Mesenchymal stem cell (in vitro differentiated cells and primary cell): Measurements from ENCODE around the gene CTRB1.
A peak's percentile ranks its signal among the peaks of the same experiment; 100 is the strongest.

Experiments
- DNase-seq: peaks from one replicate; pipeline ENCODE4 v3.0.0-alpha.2; 2013
- H2AFZ ChIP-seq: one replicate; pipeline ENCODE4 v1.6.1; 2013; ENCODE audit warnings: low read depth, mild to moderate bottlenecking, control low read depth, inconsistent platforms, low read length, moderate library complexity
- H2AK5ac ChIP-seq: 2 replicates; pipeline ENCODE4 v1.6.1; 2013; ENCODE audit warnings: low read length, moderate library complexity, mild to moderate bottlenecking, inconsistent platforms; ENCODE audit not compliant: severe bottlenecking
- H2BK120ac ChIP-seq: one replicate; pipeline ENCODE4 v1.6.1; 2013; ENCODE audit warnings: low read depth, mild to moderate bottlenecking, inconsistent platforms, low read length, moderate library complexity
- H2BK12ac ChIP-seq, 2 experiments: one replicate each; pipeline ENCODE4 v1.6.1; 2013; ENCODE audit warnings: inconsistent platforms in 2 of 2, low read length in 2 of 2, mild to moderate bottlenecking in 2 of 2, moderate library complexity in 2 of 2, control low read depth in 1 of 2
- H2BK15ac ChIP-seq: one replicate; pipeline ENCODE4 v1.6.1; 2013; ENCODE audit warnings: mild to moderate bottlenecking, low read depth, inconsistent platforms; ENCODE audit not compliant: poor library complexity, severe bottlenecking
- H2BK5ac ChIP-seq: 2 replicates; pipeline ENCODE4 v1.6.1; 2013; ENCODE audit warnings: low read depth, mild to moderate bottlenecking, low read length, control low read depth, inconsistent platforms; ENCODE audit not compliant: poor library complexity, severe bottlenecking
- H3K14ac ChIP-seq, 2 experiments: one replicate each; pipeline ENCODE4 v1.6.1; 2013; ENCODE audit warnings: inconsistent platforms in 2 of 2, low read length in 2 of 2, control low read depth in 1 of 2, mild to moderate bottlenecking in 1 of 2, moderate library complexity in 1 of 2
- H3K18ac ChIP-seq, 2 experiments: one replicate each; pipeline ENCODE4 v1.6.1; 2013; ENCODE audit warnings: inconsistent platforms in 2 of 2, low read length in 2 of 2, control low read depth in 1 of 2, low read depth in 1 of 2, mild to moderate bottlenecking in 1 of 2
- H3K23ac ChIP-seq, 2 experiments: one replicate each; pipeline ENCODE4 v1.6.1; 2013; ENCODE audit warnings: inconsistent platforms in 2 of 2, low read length in 2 of 2, mild to moderate bottlenecking in 2 of 2, moderate library complexity in 2 of 2, control low read depth in 1 of 2
- H3K27ac ChIP-seq: 2 replicates; pipeline ENCODE4 v1.5.1; 2013; ENCODE audit warnings: mild to moderate bottlenecking, moderate library complexity, low read length, control low read depth, inconsistent platforms; ENCODE audit not compliant: poor library complexity, severe bottlenecking
- H3K27me3 ChIP-seq, 2 experiments: 2 replicates each; pipeline versions ENCODE4 v1.6.1 to v1.7.0; 2013; ENCODE audit warnings: low read length in 2 of 2, mild to moderate bottlenecking in 2 of 2, moderate library complexity in 2 of 2, control low read depth in 1 of 2, inconsistent platforms in 1 of 2; ENCODE audit not compliant: control insufficient read depth in 1 of 2, insufficient read depth in 1 of 2
- H3K36me3 ChIP-seq, 2 experiments: 2 replicates each; pipeline versions ENCODE4 v1.6.1 to v1.7.0; 2013; ENCODE audit warnings: low read length in 2 of 2, control low read depth in 1 of 2, inconsistent platforms in 1 of 2, low read depth in 1 of 2, mild to moderate bottlenecking in 1 of 2; ENCODE audit not compliant: insufficient read depth in 2 of 2, control insufficient read depth in 1 of 2
- H3K4ac ChIP-seq, 2 experiments: one replicate each; pipeline ENCODE4 v1.6.1; 2013; ENCODE audit warnings: inconsistent platforms in 2 of 2, low read length in 2 of 2, mild to moderate bottlenecking in 2 of 2, moderate library complexity in 2 of 2, control low read depth in 1 of 2, low read depth in 1 of 2
- H3K4me1 ChIP-seq: 2 replicates; pipeline ENCODE4 v1.6.1; 2013; ENCODE audit warnings: low read depth, low read length, control low read depth; ENCODE audit not compliant: control insufficient read depth, insufficient read depth
- H3K4me2 ChIP-seq: 2 replicates; pipeline ENCODE4 v1.6.1; 2013; ENCODE audit warnings: low read length, mild to moderate bottlenecking, inconsistent platforms; ENCODE audit not compliant: poor library complexity, severe bottlenecking
- H3K4me3 ChIP-seq, 2 experiments: 2 replicates each; pipeline versions ENCODE4 v1.5.1 to v1.7.0; 2013; ENCODE audit warnings: low read length in 2 of 2, mild to moderate bottlenecking in 2 of 2, control low read depth in 1 of 2, low read depth in 1 of 2; ENCODE audit not compliant: insufficient read depth in 1 of 2
- H3K79me1 ChIP-seq: replicated peaks from 2 replicates; pipeline ENCODE4 v1.6.1; 2013; ENCODE audit warnings: mild to moderate bottlenecking, control low read depth, low read length, inconsistent platforms; ENCODE audit not compliant: poor library complexity, severe bottlenecking
- H3K9ac ChIP-seq: 2 replicates; pipeline ENCODE4 v1.7.0; 2013; ENCODE audit warnings: mild to moderate bottlenecking, low read length, moderate library complexity
- H3K9me3 ChIP-seq: 2 replicates; pipeline ENCODE4 v1.7.0; 2013; ENCODE audit warnings: mild to moderate bottlenecking, low read length; ENCODE audit not compliant: control insufficient read depth
- H4K8ac ChIP-seq: one replicate; pipeline ENCODE4 v1.6.1; 2013; ENCODE audit warnings: inconsistent platforms, mild to moderate bottlenecking, low read length, moderate library complexity
- H4K91ac ChIP-seq: one replicate; pipeline ENCODE4 v1.6.1; 2013; ENCODE audit warnings: mild to moderate bottlenecking, low read length, inconsistent platforms
- WGBS: methylation state at CpG from one replicate; pipeline ENCODE4 v1.1.7; 2013; ENCODE audit warnings: mixed read lengths; 5-methylcytosine and 5-hydroxymethylcytosine counted together

The CTRB1 gene

DNA sequence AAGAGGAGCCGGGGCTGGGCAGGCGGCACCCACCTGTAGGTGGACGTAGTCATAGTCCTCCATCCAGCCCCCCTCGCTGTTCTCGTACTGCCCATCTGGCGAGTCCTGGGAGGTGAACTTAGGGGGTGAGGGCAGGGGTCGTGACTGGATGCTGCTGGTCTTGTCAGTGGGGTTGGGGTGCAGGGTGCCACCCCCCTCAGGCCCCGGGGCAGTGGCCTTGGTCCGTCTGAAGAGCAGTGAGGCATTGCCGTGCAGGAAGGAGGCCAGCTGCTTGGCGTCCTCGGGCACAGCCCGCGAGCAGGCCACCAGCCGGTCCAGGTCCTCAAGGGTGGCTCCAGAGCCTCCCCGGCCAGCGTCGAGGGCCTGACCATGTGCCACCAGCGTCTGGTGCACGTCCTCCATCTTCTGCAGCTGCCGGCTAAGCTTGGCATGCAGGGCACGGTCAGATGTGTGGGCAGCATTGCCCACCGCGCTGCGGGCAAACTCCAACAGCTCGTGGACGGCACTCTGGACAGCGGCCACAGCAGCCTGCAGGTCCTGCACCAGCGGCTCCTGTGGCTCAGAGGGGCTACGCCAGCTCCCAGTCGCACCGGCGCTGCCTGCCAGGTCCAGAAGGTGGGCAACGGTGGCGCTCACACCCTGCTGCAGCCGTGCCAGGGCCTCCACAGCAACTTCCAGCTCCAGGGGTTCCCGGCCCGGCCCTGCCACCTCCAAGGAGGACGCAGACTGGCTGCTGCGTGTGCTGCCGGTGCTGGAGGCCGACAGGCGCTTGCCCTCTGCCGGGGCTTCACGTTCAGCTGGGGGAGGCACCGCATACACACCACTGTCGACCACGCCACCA lies 16.3 kb downstream of the CTRB1 start:
- Histone ChIP-seq H4K91ac (no peak overlapping the region), H3K9ac (no peak overlapping the region), H3K27ac (peak overlapping the region; percentile 72), H2AK5ac (no peak overlapping the region), H3K4me3 (no peak overlapping the region), H3K14ac (no peak overlapping the region), H3K4me1 (peaks cover 67% of the 10 kb centered on the region), H3K36me3 (peaks cover 62 to 85% of the 10 kb centered on the region in 2 experiments), H3K9me3 (no peaks in the 10 kb centered on the region), H2BK15ac (no peak overlapping the region), H2BK120ac (no peak overlapping the region), H3K79me1 (no peaks in the 10 kb centered on the region), H3K27me3 (no peaks in the 10 kb centered on the region), H3K4ac (no peak overlapping the region), H2AFZ (no peak overlapping the region), H2BK12ac (peak overlapping the region in 1 of 2 experiments; percentile 17), H3K4me2 (no peak overlapping the region), H3K23ac (no peak overlapping the region), H2BK5ac (no peak overlapping the region), H4K8ac (no peak overlapping the region), H3K18ac (no peak overlapping the region)
- 94% methylated on average over 47 of the region's 48 CpGs for WGBS
- DNase-seq, result no peak

DNA sequence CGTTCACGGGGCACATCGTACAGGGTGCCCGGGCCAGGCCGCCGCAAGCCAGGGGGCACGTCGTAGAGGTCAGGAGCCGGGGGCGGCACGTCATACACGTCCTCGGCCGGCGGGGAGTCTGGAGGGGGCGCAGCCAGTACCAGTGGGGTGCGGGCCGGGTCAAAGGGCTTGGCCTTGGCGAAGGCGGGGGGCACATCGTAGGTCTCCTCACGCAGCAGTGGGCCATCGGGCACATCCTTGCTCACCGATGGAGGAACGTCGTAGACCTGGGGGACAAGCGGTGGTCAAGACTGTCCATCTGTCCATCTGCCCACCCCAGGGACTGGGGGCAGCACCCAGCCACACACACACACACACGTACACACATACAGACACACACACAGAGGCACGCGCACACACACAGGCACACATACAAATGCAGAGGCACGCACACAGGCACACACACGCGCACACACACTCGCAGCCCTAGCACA lies 17.0 kb downstream of the CTRB1 start:
- no peak overlapping the region for H3K4ac ChIP-seq
- no peak overlapping the region for H2BK12ac ChIP-seq
- H3K27me3 ChIP-seq, result no peaks in the 10 kb centered on the region
- H3K14ac ChIP-seq, result no peak overlapping the region
- no peak overlapping the region for H2AFZ ChIP-seq
- H3K4me3 ChIP-seq, result no peak overlapping the region
- H3K23ac ChIP-seq, result no peak overlapping the region
- H3K36me3 ChIP-seq, result peaks cover 62 to 83% of the 10 kb centered on the region in 2 experiments
- no peak overlapping the region for H3K27ac ChIP-seq
- peaks cover 70% of the 10 kb centered on the region for H3K4me1 ChIP-seq
- H4K8ac ChIP-seq, result no peak overlapping the region
- no peak overlapping the region for H2BK5ac ChIP-seq
- no peak overlapping the region for H2AK5ac ChIP-seq
- no peak overlapping the region for H3K9ac ChIP-seq
- H3K79me1 ChIP-seq, result no peaks in the 10 kb centered on the region
- H3K4me2 ChIP-seq, result no peak overlapping the region
- no peak overlapping the region for H3K18ac ChIP-seq
- DNase-seq, result no peak
- WGBS, result 95% methylated on average over 34 of the region's 34 CpGs
- no peak overlapping the region for H2BK15ac ChIP-seq
- H3K9me3 ChIP-seq, result no peaks in the 10 kb centered on the region
- H2BK120ac ChIP-seq, result no peak overlapping the region
- H4K91ac ChIP-seq, result no peak overlapping the region

DNA sequence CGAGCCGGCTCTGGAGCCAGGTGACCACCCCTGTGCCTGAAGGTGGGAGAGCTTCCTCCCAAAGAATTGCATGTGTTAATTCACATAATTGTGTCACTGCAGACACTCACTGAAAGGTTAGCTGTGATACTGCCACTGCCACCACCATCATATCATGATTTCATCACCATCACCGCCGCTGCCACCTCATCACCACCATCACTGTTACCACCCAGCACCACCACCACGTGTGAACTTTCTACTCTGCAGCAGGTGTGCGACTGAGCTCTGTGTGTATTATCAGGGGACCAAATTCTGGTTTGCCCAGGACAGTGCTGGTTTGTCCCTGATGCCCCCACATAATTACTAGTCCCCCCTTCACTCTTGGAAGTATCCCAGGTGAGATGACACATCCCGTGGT lies 17.4 kb downstream of the CTRB1 start:
- H3K79me1 ChIP-seq, result no peaks in the 10 kb centered on the region
- peaks cover 74% of the 10 kb centered on the region for H3K4me1 ChIP-seq
- H3K36me3 ChIP-seq, result peaks cover 64 to 84% of the 10 kb centered on the region in 2 experiments
- DNase-seq, result no peak
- H2BK5ac ChIP-seq, result no peak overlapping the region
- H3K4ac ChIP-seq, result no peak overlapping the region
- H3K4me2 ChIP-seq, result no peak overlapping the region
- no peak overlapping the region for H2AFZ ChIP-seq
- no peak overlapping the region for H3K4me3 ChIP-seq
- no peak overlapping the region for H3K23ac ChIP-seq
- no peak overlapping the region for H2BK120ac ChIP-seq
- no peak overlapping the region for H3K18ac ChIP-seq
- peak overlapping the region; percentile 89 for H3K27ac ChIP-seq
- no peaks in the 10 kb centered on the region for H3K27me3 ChIP-seq
- no peak overlapping the region for H2BK15ac ChIP-seq
- no peak overlapping the region for H2AK5ac ChIP-seq
- no peak overlapping the region for H4K91ac ChIP-seq
- H3K14ac ChIP-seq, result no peak overlapping the region
- 90% methylated on average over 7 of the region's 7 CpGs for WGBS
- no peaks in the 10 kb centered on the region for H3K9me3 ChIP-seq
- H4K8ac ChIP-seq, result no peak overlapping the region
- H3K9ac ChIP-seq, result no peak overlapping the region
- H2BK12ac ChIP-seq, result no peak overlapping the region

DNA sequence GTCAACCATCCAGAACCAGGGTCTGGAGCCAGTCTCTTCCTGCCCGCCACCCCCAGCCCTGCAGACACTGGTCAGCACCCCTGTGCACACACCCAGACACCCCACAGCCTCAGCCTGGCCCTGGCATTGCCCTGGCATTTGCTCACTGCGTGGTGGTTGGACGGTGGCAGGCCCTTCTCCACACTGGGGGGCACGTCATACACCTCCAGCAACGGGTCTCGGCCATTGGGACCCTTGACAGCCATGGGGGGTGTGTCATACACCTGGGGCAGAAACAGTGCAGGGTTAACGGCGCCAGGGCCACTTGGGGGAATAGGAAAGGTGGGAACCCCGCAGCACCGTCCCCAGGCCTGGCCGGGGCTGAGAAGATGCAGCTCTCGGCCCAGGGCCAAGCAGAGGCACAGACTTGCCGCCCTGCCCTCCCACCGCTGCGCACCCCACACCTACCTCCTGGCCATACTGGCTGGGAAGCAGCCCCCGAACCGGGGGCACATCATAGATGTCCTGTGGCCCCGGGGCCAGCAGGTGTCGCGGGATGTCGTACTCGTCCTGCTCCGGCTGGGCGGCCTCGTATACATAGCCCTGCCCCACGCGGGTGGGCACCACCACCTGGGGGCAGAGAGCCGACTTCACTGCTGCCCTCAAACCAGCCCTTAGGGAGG lies 18.1 kb downstream of the CTRB1 start:
- H4K8ac ChIP-seq, result no peak overlapping the region
- H4K91ac ChIP-seq, result no peak overlapping the region
- peak overlapping the region; percentile 90 for H3K9ac ChIP-seq
- DNase-seq, result no peak
- no peak overlapping the region for H2BK120ac ChIP-seq
- H2BK12ac ChIP-seq, result no peak overlapping the region
- peak overlapping the region; percentile 73 for H2AK5ac ChIP-seq
- no peak overlapping the region for H3K14ac ChIP-seq
- peak overlapping the region; percentile 89 for H3K27ac ChIP-seq
- no peak overlapping the region for H3K23ac ChIP-seq
- no peak overlapping the region for H2BK15ac ChIP-seq
- no peak overlapping the region for H2AFZ ChIP-seq
- peaks cover 65 to 91% of the 10 kb centered on the region in 2 experiments for H3K36me3 ChIP-seq
- H3K4me1 ChIP-seq, result peaks cover 81% of the 10 kb centered on the region
- no peaks in the 10 kb centered on the region for H3K9me3 ChIP-seq
- no peak overlapping the region for H3K18ac ChIP-seq
- no peaks in the 10 kb centered on the region for H3K27me3 ChIP-seq
- no peak overlapping the region for H3K4me2 ChIP-seq
- no peaks in the 10 kb centered on the region for H3K79me1 ChIP-seq
- 95% methylated on average over 28 of the region's 28 CpGs for WGBS
- no peak overlapping the region for H2BK5ac ChIP-seq
- H3K4me3 ChIP-seq, result no peak overlapping the region
- H3K4ac ChIP-seq, result no peak overlapping the region
